ENCODE measurements around the gene GLIPR1.
"Not testable (repeated sequence)": the region's sequence is repeated elsewhere in the genome, so short reads cannot be mapped to it uniquely, and the experiment has no call there.

GLIPR1 gene

DNA sequence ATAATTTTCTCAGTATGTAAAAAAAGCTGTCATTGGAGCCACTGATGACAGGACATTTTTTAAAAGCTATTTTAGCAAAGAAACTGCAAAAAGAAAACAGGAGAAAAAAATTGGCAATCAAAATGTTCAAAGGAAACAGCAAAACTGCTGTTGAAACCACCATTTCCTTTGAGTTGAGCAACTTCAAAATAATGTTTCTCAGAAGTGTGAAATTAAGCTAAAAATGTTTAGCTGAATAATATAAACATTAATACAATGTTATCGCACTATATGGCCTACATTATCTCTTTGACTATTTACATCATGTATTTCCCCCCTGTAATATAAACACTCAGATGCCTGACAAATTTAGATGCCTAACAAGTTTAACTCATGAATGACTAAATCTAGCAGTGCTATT is 23.4 kb upstream of the GLIPR1 start:
- DNase-seq (ENCODE audit: low read depth), result no peak
- H3K4me3 ChIP-seq (ENCODE audit: low read depth, low read length), result no peak overlapping the region
- no peak for TF ChIP-seq CTCF (IDR thresholded peaks at IDR 0.05; ENCODE audit: control insufficient read depth, extremely low read depth, insufficient read depth)

DNA sequence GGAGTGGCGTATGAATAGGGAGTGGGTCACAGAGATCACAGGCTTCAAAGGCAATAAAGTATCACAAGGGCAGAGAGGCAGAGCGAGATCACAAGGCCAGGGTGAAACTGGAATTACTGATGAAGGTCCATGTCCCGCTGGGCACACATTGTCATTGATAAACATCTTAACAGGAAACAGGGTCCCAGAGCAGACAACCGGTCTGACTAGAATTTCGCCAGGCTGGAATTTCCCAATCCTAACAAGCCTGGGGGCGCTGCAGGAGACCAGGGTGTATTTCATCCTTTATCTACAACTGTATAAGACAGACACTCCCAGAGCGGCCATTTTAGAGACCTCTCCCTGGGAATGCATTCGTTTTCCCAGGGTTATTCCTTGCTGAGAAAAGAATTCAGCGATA is 22.7 kb upstream of the GLIPR1 start:
- DNase-seq (ENCODE audit: low read depth); H3K4me3 ChIP-seq (ENCODE audit: low read depth, low read length): not testable (repeated sequence)

DNA sequence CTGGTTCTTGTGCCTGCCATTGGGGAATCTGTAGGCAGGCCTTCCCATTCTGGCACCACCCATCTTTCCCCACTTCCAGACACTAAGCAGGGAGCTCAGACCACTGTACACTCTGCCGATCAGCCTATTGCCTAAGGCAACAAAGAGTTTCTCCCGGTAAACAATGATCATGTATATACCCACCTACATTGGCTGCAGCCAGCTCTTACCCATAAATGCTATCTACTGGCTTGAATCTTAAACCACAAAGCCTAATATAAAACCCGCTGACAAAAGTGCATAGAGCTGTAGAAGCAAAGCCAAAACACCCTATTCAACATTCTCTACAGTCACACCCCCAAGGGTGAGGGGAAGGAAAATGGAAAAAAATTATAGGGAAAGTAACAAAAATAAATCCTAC is 20.8 kb upstream of the GLIPR1 start:
- H3K4me3 ChIP-seq (ENCODE audit: low read depth, low read length), result no peak overlapping the region
- no peak for TF ChIP-seq CTCF (IDR thresholded peaks at IDR 0.05; ENCODE audit: control insufficient read depth, extremely low read depth, insufficient read depth)
- no peak for DNase-seq (ENCODE audit: low read depth)

GRCh38 chr12:75460204-75460603 is 20.4 kb upstream of the GLIPR1 start:
- H3K4me3 ChIP-seq (ENCODE audit: low read depth, low read length), result no peak overlapping the region
- no peak for TF ChIP-seq CTCF (IDR thresholded peaks at IDR 0.05; ENCODE audit: control insufficient read depth, extremely low read depth, insufficient read depth)
- DNase-seq (ENCODE audit: low read depth), result no peak

DNA sequence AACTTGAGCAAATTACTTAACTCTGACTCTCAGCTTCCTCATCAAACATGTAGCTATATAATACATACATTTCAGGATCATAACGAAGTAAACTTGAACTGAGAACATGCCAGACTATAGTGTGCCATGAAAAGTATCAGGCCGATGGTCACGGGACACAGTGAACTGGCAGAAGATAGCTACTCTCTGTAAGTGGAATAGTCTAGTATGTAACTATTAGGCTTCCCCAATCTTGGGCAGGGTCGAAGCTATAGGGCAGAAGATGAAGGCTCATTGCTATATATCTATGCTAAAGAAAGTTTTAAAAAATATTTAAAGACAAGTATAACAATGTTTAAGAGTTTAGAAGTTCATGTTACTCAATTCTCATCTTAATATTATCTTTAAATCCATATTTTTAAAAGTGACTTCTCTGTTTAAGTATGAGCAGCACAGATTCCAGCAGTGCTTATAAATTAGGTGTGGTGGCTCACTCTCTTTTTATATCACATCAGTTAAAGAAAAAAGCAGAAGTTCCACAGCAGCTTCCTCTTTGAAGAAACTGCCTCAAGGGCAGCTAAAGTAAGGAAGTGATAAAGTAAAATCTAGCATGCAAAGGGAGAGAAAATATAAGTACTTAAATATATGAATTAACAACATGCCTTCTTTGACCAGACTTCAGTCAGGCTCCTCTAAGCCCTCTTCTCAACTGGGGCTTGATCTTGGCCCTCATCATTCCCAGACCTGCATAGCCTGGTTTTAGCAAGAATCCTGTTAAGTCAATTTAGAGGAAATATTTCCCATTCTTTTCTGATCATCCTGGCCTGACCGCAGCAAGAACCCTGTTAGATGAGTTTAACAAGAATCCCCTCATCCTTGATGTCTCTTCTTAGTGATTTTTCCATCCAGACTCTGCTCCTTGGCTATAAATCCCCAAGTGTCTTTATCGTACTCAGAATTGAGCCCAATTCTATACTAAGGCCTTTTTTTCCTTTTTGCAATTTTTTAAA is 8.4 kb upstream of the GLIPR1 start:
- no peak overlapping the region for H3K4me3 ChIP-seq (ENCODE audit: low read depth, low read length)
- no peak for TF ChIP-seq CTCF (IDR thresholded peaks at IDR 0.05; ENCODE audit: control insufficient read depth, extremely low read depth, insufficient read depth)

DNA sequence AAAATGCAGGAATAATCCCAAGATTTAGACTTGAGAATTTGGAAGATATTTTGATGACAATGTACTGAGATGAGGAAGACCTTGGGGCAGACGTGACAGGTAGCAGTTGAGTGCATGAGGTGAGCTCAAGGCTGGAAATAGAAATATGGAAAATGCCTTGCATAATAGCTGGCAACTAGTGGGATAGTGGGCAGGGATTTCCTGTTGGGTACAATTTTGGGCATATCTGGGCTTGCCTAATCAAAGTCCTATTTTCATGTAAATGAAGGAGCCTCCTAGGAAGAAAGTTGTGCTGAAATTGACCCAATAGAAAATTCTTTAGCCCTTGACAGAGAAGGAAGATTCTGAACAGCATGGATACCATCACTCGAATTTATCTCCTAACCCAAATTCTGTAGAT is 6.4 kb upstream of the GLIPR1 start:
- no peak overlapping the region for H3K4me3 ChIP-seq (ENCODE audit: low read depth, low read length)
- TF ChIP-seq CTCF (IDR thresholded peaks at IDR 0.05; ENCODE audit: control insufficient read depth, extremely low read depth, insufficient read depth), result no peak
- DNase-seq (ENCODE audit: low read depth), result no peak

More for the DNA sequence above, 8.4 kb upstream of the GLIPR1 start:
- DNase-seq (ENCODE audit: low read depth), result no peak

GRCh38 chr12:75476071-75476470 is 4.5 kb upstream of the GLIPR1 start:
- H3K4me3 ChIP-seq (ENCODE audit: low read depth, low read length), result no peak overlapping the region
- no peak for DNase-seq (ENCODE audit: low read depth)
- TF ChIP-seq CTCF (IDR thresholded peaks at IDR 0.05; ENCODE audit: control insufficient read depth, extremely low read depth, insufficient read depth), result no peak

Measured in LNCaP clone FGC (cell line).